Measurements from ENCODE around the gene IP6K3.

The IP6K3 gene

DNA sequence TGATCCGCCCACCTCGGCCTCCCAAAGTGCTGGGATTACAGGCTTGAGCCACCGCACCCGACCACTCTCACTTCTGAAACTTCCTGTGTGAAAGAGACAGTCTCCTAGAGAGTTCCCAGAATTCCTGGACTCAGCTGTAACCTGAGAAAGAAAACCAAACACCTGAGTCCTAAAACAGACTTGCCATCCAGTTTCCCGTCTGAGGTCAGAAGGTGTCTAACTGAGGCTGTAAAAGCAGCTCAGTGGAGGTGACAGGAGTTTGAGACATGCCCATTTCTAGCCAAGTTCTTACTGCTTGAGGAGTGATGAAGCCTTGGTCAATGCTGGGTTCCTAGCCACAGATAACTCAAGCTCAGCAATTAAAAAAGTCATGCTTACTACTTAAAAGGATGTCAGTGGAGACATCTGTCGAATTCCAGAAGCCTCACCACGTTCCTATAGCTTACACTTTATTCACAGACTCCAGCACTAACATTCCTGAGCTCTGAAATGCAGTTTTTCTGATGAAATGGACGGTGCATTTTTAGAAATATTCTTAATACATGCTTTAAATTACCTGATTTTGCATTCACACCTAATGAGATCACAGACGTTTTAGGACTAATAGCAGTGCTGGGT lies 41.3 kb downstream of the IP6K3 start:
- DNase-seq (ENCODE audit: low read depth), result no peak

DNA sequence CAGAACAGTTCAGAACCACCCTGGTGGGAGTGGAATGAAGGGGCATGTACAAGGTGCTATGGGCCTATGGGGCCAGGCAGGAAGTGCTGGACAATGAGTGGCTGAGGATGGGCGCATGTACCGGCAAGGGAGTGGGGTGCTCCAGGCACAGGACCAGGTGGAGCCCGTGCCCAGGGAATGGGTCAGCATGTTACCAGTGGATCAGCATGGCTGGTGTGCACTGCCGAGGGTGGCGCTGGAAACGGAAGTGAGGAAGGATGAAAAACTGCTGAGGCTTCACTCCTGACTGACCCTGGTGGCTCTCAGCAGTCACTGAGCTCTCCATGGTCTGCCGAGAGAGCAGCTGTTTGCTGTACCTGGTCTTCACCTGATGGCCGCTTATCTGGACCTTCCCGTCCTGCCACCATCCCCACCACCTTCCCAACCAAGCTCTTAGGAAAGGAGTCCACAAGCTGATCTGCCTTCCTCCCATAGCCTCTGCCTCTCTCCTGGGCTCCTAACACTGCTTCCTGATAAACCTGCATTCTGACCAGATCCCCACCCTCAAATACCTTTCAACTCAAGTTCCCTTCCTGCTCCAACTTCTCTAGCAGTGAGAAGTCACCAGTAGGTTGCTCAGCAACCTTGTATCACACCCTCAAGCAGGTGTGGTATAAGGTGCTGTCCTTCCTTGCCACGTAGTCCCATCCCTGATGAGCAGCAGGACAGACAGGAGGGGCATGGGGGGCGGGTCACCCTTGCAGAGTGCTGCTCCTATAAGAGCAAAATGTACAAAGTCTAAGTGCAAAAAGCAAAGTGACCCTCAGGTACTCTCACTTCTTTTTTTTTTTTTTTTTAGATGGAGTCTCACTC lies 42.3 kb downstream of the IP6K3 start:
- DNase-seq (ENCODE audit: low read depth), result no peak

- no peak for DNase-seq (ENCODE audit: low read depth)
Measured at GRCh38 chr6:33702345-33702977, 44.2 kb downstream of the IP6K3 start.

GRCh38 chr6:33700391-33701050 lies 46.2 kb downstream of the IP6K3 start:
- peak; percentile 67 for DNase-seq (ENCODE audit: low read depth)

GRCh38 chr6:33699739-33700138 lies 47.0 kb downstream of the IP6K3 start:
- DNase-seq (ENCODE audit: low read depth), result no peak

- no peak for DNase-seq (ENCODE audit: low read depth)
Measured at GRCh38 chr6:33699131-33699530, 47.6 kb downstream of the IP6K3 start.

DNA sequence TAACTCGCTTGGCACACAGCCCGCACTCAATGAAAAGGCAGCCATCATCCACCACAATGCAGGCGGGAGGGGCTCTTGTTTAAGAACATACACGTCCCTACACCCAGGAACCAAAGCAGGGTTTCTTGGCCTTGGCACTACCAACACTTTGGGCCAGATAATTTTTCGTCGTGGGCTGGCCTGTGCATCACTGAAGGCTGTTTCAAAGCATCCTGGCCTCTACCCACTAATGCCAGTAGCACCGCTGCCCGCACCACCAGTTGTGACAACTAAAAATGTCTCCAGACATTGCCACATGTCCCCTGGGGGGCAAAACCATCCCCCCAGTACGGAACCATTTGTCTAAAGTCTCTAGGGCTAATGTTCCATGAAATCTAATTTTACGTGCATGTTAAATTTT lies 48.2 kb downstream of the IP6K3 start:
- DNase-seq (ENCODE audit: low read depth), result no peak

GRCh38 chr6:33697845-33698244 lies 48.9 kb downstream of the IP6K3 start:
- DNase-seq (ENCODE audit: low read depth), result no peak

DNA sequence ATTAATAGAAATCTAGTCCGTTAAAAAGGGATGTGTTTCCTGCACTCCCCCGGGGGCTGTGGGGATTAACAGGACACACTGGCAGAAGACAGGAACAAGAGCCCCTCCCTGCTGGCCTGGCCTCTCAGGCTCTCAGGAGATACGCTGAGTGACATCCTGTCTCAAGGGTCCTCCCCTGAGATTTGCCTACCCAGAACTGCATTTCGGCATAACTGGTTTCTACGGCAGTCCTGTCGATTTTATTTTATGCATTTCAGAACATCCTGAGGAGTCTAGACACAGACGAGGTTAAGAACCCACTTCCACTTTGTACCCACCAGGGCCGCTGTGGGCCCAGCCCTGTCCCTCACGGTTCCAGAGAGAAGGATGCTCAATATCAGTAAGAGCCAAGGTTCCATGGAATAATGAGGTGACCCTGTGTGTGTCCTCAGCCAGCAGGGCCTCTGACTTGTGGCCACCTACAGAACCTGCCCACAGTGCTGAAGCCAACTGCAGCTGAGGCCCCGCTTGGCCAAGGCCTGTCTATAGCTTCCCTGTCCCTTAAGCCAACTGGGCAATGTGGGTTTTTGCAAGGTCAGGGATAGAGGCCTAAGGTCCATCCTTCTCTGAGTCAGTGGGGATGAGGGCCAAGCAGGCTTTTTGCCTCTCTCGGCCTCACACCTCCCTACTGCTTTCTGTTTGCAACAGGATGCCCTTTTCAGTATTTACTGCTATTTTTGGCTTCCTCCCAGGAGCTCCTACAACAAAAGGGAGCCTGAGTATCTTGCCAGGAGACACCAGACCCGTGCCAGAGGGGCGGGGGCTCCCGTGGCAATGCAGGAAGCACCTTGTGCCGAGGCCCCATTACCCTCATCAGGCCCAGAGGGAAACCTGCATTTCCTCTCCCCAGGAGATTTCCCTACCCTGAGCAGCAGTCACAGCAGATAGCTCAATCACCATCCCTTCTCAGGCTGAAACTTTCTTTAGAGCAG lies 49.9 kb downstream of the IP6K3 start:
- DNase-seq (ENCODE audit: low read depth), result no peak

- DNase-seq (ENCODE audit: low read depth), result no peak
Measured at GRCh38 chr6:33696076-33696475, 50.6 kb downstream of the IP6K3 start.

GRCh38 chr6:33695451-33695887 lies 51.2 kb downstream of the IP6K3 start:
- no peak for DNase-seq (ENCODE audit: low read depth)

GRCh38 chr6:33694977-33695376 lies 51.7 kb downstream of the IP6K3 start:
- DNase-seq (ENCODE audit: low read depth), result no peak

DNA sequence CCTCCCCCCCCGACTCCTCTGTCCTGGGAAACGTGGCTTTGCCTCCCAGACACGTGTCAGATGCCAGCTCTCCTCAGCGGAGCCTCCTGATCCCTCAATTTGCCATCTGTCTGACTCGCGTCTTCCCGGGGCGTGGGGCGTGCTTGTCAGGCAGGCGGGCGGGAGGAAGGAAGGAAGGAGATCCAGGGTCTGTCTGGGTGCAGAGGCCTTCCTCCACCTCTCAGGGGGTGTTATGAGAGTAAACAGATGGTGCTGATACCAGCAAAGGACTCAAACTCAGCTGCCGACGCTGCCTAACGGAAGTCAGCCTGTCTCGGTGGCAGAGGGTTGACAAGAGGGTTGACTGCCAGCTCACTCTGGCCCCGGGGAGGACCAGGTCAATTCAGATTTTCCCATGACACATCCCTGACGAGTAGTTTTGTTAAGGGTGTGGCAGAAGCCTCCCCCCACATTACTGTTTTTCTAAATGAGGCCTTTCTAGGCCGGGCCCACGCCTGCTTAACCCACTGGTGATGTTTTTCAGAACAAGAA lies 52.2 kb downstream of the IP6K3 start:
- peak; percentile 74 for DNase-seq (ENCODE audit: low read depth)

- no peak for DNase-seq (ENCODE audit: low read depth)
Measured at GRCh38 chr6:33693186-33694105, 53.3 kb downstream of the IP6K3 start.

- peak; percentile 20 for DNase-seq (ENCODE audit: low read depth)
Measured at GRCh38 chr6:33692760-33693158, 53.9 kb downstream of the IP6K3 start.

DNA sequence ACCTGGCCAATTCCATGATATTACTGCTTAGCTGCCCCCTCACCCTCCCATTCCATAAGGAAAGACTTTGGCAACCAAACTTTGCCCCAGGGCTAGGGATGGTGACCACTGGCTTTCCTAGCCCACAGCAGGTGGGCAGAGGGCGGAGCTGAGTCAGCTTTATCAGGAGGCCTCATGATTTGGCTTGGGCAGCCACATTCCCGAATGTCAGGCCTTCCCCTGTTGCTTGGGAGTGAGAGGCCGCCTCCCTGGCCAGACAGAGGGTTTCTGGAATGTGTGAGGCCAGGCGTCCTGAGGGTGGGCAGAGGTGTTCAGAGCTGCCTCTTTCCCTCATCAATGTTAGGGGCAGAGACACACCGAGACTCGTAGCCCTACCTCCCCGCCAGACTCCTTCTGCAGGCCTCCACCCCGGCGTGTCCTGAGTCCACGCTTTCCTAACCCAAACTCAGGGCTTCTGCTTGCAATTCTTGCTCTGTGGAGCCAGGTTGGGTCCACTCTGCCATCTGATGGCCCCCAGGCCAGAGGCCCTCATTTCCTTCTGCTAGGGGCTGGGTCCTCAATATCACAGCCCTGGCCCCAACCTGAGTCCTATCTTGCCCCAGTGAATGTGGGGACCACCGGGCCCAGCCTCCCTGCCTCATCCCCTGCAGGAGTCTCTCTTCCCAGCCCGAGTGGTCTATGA lies 54.5 kb downstream of the IP6K3 start:
- DNase-seq (ENCODE audit: low read depth), result no peak

DNA sequence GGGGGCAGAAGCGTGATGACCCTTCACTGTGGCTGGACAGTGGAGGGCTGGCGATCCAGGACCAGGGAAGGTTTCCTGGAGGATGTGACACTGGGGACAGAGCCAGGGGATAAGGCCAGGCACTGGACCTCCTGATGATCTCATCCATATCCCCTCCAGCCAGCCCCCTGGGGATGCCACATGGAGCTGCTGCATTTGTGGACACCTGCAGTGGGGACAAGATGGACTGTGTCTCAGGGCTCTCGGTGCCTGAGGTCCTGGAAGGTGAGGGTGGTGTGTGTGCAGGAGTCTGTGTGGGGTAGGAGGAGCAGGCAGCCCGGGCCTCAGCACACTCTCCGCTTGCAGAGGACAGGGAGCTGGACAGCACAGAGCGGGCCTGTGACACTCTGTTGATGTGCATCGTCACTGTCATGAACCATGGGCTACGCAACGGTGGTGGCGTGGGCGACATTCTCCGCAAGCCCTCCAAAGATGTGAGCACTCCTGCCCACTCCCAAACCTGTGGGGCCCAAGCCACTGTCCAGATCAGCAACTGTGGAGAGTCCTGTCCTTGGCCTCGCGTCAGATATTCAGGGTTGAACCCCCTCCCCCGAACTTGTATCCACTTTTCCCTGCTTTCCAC lies 55.1 kb downstream of the IP6K3 start:
- DNase-seq (ENCODE audit: low read depth), result no peak

GRCh38 chr6:33690766-33691165 lies 55.9 kb downstream of the IP6K3 start:
- no peak for DNase-seq (ENCODE audit: low read depth)

DNA sequence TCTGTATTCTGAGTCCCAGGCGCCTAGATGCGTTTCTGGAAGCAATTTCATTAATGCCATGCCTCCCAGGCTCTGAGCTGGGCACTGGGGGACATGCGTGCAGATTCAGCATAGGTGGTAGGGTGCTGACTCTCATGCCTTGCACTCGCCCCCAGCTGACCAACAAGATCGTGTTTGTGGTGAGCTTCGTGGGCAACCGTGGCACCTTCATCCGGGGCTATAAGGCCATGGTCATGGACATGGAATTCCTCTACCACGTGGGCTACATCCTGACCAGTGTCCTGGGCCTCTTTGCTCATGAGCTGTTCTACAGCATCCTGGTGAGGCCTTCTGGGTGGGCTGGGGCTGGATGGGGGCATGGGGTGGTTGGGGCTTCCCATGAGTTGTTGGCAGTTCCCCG lies 56.8 kb downstream of the IP6K3 start:
- no peak for DNase-seq (ENCODE audit: low read depth)

Measured in stimulated activated CD4-positive, alpha-beta T cell treated with anti-CD3 and anti-CD28 coated beads, Interleukin-2, amount 100 ng/mL, for 4 hours (primary cell).